Measurements from ENCODE around the gene MAST4. TPM values are rescaled to one million over a fixed set of nuclear protein-coding genes. Genes with fewer than 3 reads are reported as not detected.

Gene MAST4
- total and polyA plus RNA-seq, 4 donors = 3.7 to 9.5 (median 6.5) TPM

GRCh38 chr5:66720780-66721179 is 124.6 kb downstream of the MAST4 start:
- no peak for TF ChIP-seq RAD21 (IDR thresholded peaks at IDR 0.05)
- TF ChIP-seq HNF4G (IDR thresholded peaks at IDR 0.05) = no peak
- no peak for TF ChIP-seq NR2F2 (IDR thresholded peaks at IDR 0.05)
- TF ChIP-seq HNF4A (conservative IDR thresholded peaks at IDR 0.05) = no peak
- no peak for TF ChIP-seq ZBTB33 (IDR thresholded peaks at IDR 0.05)
- TF ChIP-seq SP1 (IDR thresholded peaks at IDR 0.05) = no peak
- no peak for TF ChIP-seq CTCF (IDR thresholded peaks at IDR 0.05; ENCODE audit: low read depth, low read length, missing input control)
- TF ChIP-seq ATF3 (IDR thresholded peaks at IDR 0.05) = no peak
- no peak for TF ChIP-seq REST (IDR thresholded peaks at IDR 0.05)
- no peak for TF ChIP-seq YY1 (IDR thresholded peaks at IDR 0.05)
- no peak overlapping the region for H3K27ac ChIP-seq (ENCODE audit: low read depth in 1 of 2, low read length in 2 of 2)
- no peaks in the 10 kb centered on the region for H3K9me3 ChIP-seq (ENCODE audit: control insufficient read depth in 4 of 4, low read length in 3 of 4)
- H3K36me3 ChIP-seq (ENCODE audit: control insufficient read depth in 4 of 4, insufficient read depth in 3 of 4, low read depth in 1 of 4, low read length in 3 of 4) = no peaks in the 10 kb centered on the region
- DNase-seq (ENCODE audit: low spot score) = no peak
- H3K4me3 ChIP-seq (ENCODE audit: low read depth in 1 of 3, low read length in 3 of 3) = no peak overlapping the region
- WGBS = 64% methylated on average over 5 of the region's 5 CpGs
- no peaks in the 10 kb centered on the region for H3K27me3 ChIP-seq (ENCODE audit: control insufficient read depth in 4 of 4, insufficient read depth in 4 of 4, low read length in 3 of 4)
- no peak overlapping the region for H3K9ac ChIP-seq (ENCODE audit: low read depth in 1 of 2, low read length in 2 of 2)
- H3K4me1 ChIP-seq (ENCODE audit: control insufficient read depth in 4 of 4, insufficient read depth in 4 of 4, low read length in 3 of 4) = no peaks in the 10 kb centered on the region

GRCh38 chr5:66722686-66723085 is 126.5 kb downstream of the MAST4 start:
- no peaks in the 10 kb centered on the region for H3K36me3 ChIP-seq (ENCODE audit: control insufficient read depth in 4 of 4, insufficient read depth in 3 of 4, low read depth in 1 of 4, low read length in 3 of 4)
- H3K9ac ChIP-seq (ENCODE audit: low read depth in 1 of 2, low read length in 2 of 2) = no peak overlapping the region
- no peak for TF ChIP-seq HNF4A (conservative IDR thresholded peaks at IDR 0.05)
- TF ChIP-seq HNF4G (IDR thresholded peaks at IDR 0.05) = no peak
- no peak for TF ChIP-seq JUND (IDR thresholded peaks at IDR 0.05)
- no peak for TF ChIP-seq MAX (IDR thresholded peaks at IDR 0.05)
- TF ChIP-seq FOXA2 (IDR thresholded peaks at IDR 0.05) = no peak
- TF ChIP-seq CTCF (IDR thresholded peaks at IDR 0.05; ENCODE audit: low read depth, low read length, missing input control) = no peak
- no peak for TF ChIP-seq ZBTB33 (IDR thresholded peaks at IDR 0.05)
- no peak for TF ChIP-seq RAD21 (IDR thresholded peaks at IDR 0.05)
- TF ChIP-seq FOXA1 (IDR thresholded peaks at IDR 0.05) = no peak
- no peak for TF ChIP-seq NR2F2 (IDR thresholded peaks at IDR 0.05)
- no peak for TF ChIP-seq GABPA (IDR thresholded peaks at IDR 0.05 in 1 of 2, conservative IDR thresholded peaks at IDR 0.05 in 1 of 2)
- H3K4me1 ChIP-seq (ENCODE audit: control insufficient read depth in 4 of 4, insufficient read depth in 4 of 4, low read length in 3 of 4) = no peaks in the 10 kb centered on the region
- WGBS = 69% methylated on average over 4 of the region's 4 CpGs
- DNase-seq (ENCODE audit: low spot score) = no peak
- no peaks in the 10 kb centered on the region for H3K9me3 ChIP-seq (ENCODE audit: control insufficient read depth in 4 of 4, low read length in 3 of 4)
- H3K4me3 ChIP-seq (ENCODE audit: low read depth in 1 of 3, low read length in 3 of 3) = no peak overlapping the region
- no peaks in the 10 kb centered on the region for H3K27me3 ChIP-seq (ENCODE audit: control insufficient read depth in 4 of 4, insufficient read depth in 4 of 4, low read length in 3 of 4)
- no peak overlapping the region for H3K27ac ChIP-seq (ENCODE audit: low read depth in 1 of 2, low read length in 2 of 2)

Data from liver (tissue), 9 donors.